SK-N-SH (cell line): Measurements from ENCODE around the gene PDE9A. TPM values are rescaled to one million over a fixed set of nuclear protein-coding genes. Genes with fewer than 3 reads are reported as not detected.

Experiments
- CTCF ChIA-PET: fragments of 300-600, 350-600 bp; formaldehyde crosslinking; extraction: SDS; loops from one replicate; lab custom pipeline; 2021; lab: Yijun Ruan, JAX
- POLR2A ChIA-PET: fragments of 350-600 bp; sonication (Branson Sonifier 250); formaldehyde crosslinking; extraction: SDS; loops from one replicate; lab custom pipeline; 2020; ENCODE audit warnings: antibody characterized with exemption, inconsistent platforms; lab: Yijun Ruan, JAX
- DNase-seq: peaks from one replicate; pipeline ENCODE4 v3.0.0; 2012
- H2AFZ ChIP-seq: fragments of 200-600 bp; sonication (generic); 2 replicates; pipeline ENCODE4 v1.8.1; 2016; ENCODE audit warnings: antibody characterized with exemption, mild to moderate bottlenecking, low read depth
- H3F3A ChIP-seq: fragments of 200-600 bp; sonication (generic); replicated peaks from 2 replicates; pipeline ENCODE3; 2016; ENCODE audit warnings: antibody characterized with exemption, mild to moderate bottlenecking; ENCODE audit not compliant: insufficient read depth
- H3K27ac ChIP-seq, 2 experiments: fragments of 200-500 bp in 1 of 2; fragments of 200-600 bp in 1 of 2; sonication (Bioruptor generic) in 1 of 2; sonication (generic), shearing (Covaris generic) in 1 of 2; 2 replicates each; pipeline versions ENCODE4 v1.5.1 to v1.6.1; 2014 to 2016; ENCODE audit warnings: low read depth in 2 of 2, inconsistent platforms in 1 of 2, low read length in 1 of 2, mild to moderate bottlenecking in 1 of 2, mixed read lengths in 1 of 2
- H3K27me3 ChIP-seq: fragments of 200-600 bp; sonication (generic), shearing (Covaris generic); 2 replicates; pipeline ENCODE4 v1.6.1; 2016; ENCODE audit warnings: mixed run types; ENCODE audit not compliant: insufficient read depth
- H3K36me3 ChIP-seq, 2 experiments: fragments of 200-500 bp in 1 of 2; fragments of 200-600 bp in 1 of 2; sonication (Bioruptor generic) in 1 of 2; sonication (generic) in 1 of 2; replicated peaks in 1 of 2; 2 replicates each; pipeline versions ENCODE3 to v1.5.1; 2014 to 2016; ENCODE audit warnings: low read length in 1 of 2, mild to moderate bottlenecking in 1 of 2; ENCODE audit not compliant: insufficient read depth in 2 of 2, control insufficient read depth in 1 of 2
- H3K4me1 ChIP-seq, 2 experiments: fragments of 200-500 bp in 1 of 2; fragments of 200-600 bp in 1 of 2; sonication (Bioruptor generic) in 1 of 2; sonication (generic), shearing (Covaris generic) in 1 of 2; 2 replicates each; pipeline versions ENCODE4 v1.5.1 to v1.6.1; 2014 to 2016; ENCODE audit warnings: low read depth in 1 of 2, low read length in 1 of 2, mixed run types in 1 of 2; ENCODE audit not compliant: insufficient read depth in 2 of 2, control insufficient read depth in 1 of 2
- H3K4me2 ChIP-seq: fragments of 200-600 bp; sonication (generic), shearing (Covaris generic); 2 replicates; pipeline ENCODE4 v1.6.1; 2017; ENCODE audit warnings: mixed run types
- H3K4me3 ChIP-seq, 2 experiments: fragments of 200-500 bp in 1 of 2; fragments of 200-600 bp in 1 of 2; sonication (Bioruptor generic) in 1 of 2; sonication (generic), shearing (Covaris generic) in 1 of 2; 2 replicates each; pipeline versions ENCODE4 v1.5.1 to v1.8.1; 2014 to 2016; ENCODE audit warnings: low read depth in 2 of 2, inconsistent platforms in 1 of 2, low read length in 1 of 2, mild to moderate bottlenecking in 1 of 2, mixed read lengths in 1 of 2, moderate library complexity in 1 of 2
- H3K79me2 ChIP-seq: fragments of 200-600 bp; sonication (generic); 2 replicates; pipeline ENCODE4 v1.8.1; 2017; ENCODE audit warnings: mild to moderate bottlenecking; ENCODE audit not compliant: insufficient read depth
- H3K9ac ChIP-seq: fragments of 200-600 bp; sonication (generic); 2 replicates; pipeline ENCODE4 v1.6.1; 2017; ENCODE audit warnings: mixed run types
- H3K9me2 ChIP-seq: fragments of 200-600 bp; sonication (generic); 2 replicates; pipeline ENCODE4 v1.6.1; 2017; ENCODE audit warnings: mixed run types
- H3K9me3 ChIP-seq: fragments of 200-600 bp; sonication (generic); 2 replicates; pipeline ENCODE4 v1.6.1; 2017; ENCODE audit warnings: mixed run types, mild to moderate bottlenecking, moderate library complexity
- H4K20me1 ChIP-seq: fragments of 200-600 bp; sonication (generic); 2 replicates; pipeline ENCODE4 v1.6.1; 2017; ENCODE audit warnings: mild to moderate bottlenecking, mixed run types; ENCODE audit not compliant: insufficient read depth
- CHD2 ChIP-seq: fragments of 150-350 bp; IDR thresholded peaks from 2 replicates; pipeline ENCODE4 v1.6.1; 2018; ENCODE audit warnings: low read length; ENCODE audit not compliant: partially characterized antibody
- ELF1 ChIP-seq: IDR thresholded peaks from 2 replicates; pipeline ENCODE4 v1.4.0; 2012
- FOSL2 ChIP-seq: IDR thresholded peaks from 2 replicates; pipeline ENCODE4 v1.4.0; 2012; ENCODE audit warnings: low read depth, mild to moderate bottlenecking, moderate library complexity, borderline replicate concordance
- IRF3 ChIP-seq: fragments of 150-350 bp; IDR thresholded peaks from 2 replicates; pipeline ENCODE4 v1.6.1; 2016; ENCODE audit warnings: mild to moderate bottlenecking, low read depth, low read length
- NFIC ChIP-seq: IDR thresholded peaks from 2 replicates; pipeline ENCODE4 v1.4.0; 2012; ENCODE audit warnings: borderline replicate concordance
- NRF1 ChIP-seq: IDR thresholded peaks from 2 replicates; pipeline ENCODE4 v1.6.1; 2012; ENCODE audit warnings: low read depth, mild to moderate bottlenecking, low read length
- RAD21 ChIP-seq: IDR thresholded peaks from 2 replicates; pipeline ENCODE4 v1.6.1; 2012; ENCODE audit warnings: mild to moderate bottlenecking, low read length
- RCOR1 ChIP-seq: fragments of 150-350 bp; IDR thresholded peaks from 2 replicates; pipeline ENCODE4 v1.6.1; 2017; ENCODE audit warnings: antibody characterized with exemption, low read length
- REST ChIP-seq: IDR thresholded peaks from 2 replicates; pipeline ENCODE4 v1.6.1; 2012; ENCODE audit warnings: mild to moderate bottlenecking, low read depth, low read length, moderate library complexity
- RXRA ChIP-seq: IDR thresholded peaks from 2 replicates; pipeline ENCODE4 v1.4.0; 2012; ENCODE audit warnings: low read depth, mild to moderate bottlenecking, borderline replicate concordance
- SMC3 ChIP-seq: IDR thresholded peaks from 2 replicates; pipeline ENCODE4 v1.6.1; 2012; ENCODE audit warnings: low read depth, low read length, improper control_type of control experiment
- TCF12 ChIP-seq: IDR thresholded peaks from 2 replicates; pipeline ENCODE4 v1.4.0; 2012
- WGBS: methylation state at CpG from one replicate; pipeline ENCODE4 v1.1.6; 2017; ENCODE audit warnings: low lambda C conversion rate; 5-methylcytosine and 5-hydroxymethylcytosine counted together
- polyA plus RNA-seq, 3 experiments: library from polyadenylated mRNA; depleted of rRNA; stranded (reverse); fragments of >200 nt; gene quantifications; 2 replicates each; pipeline ENCODE4 v1.2.3, GENCODE V29; 2012
- TF ChIP-seq, protein P1 (sequence below): IDR thresholded peaks from 2 replicates; pipeline ENCODE4 v1.4.0; 2012; ENCODE audit warnings: low read depth
- TF ChIP-seq, protein P2 (sequence below): IDR thresholded peaks from 2 replicates; pipeline ENCODE4; 2012
- TF ChIP-seq, protein P3 (sequence below): IDR thresholded peaks from 2 replicates; pipeline ENCODE4 v1.4.0; 2012; ENCODE audit warnings: low read depth, borderline replicate concordance

The PDE9A gene
- polyA plus RNA-seq, 1 of the 3 experiments (the other 2 are of a cell fraction): 0.28 TPM

- WGBS: 26% methylated on average over 18 of the region's 18 CpGs
- H3K27me3 ChIP-seq: no peaks in the 10 kb centered on the region
- no peak overlapping the region for H3K27ac ChIP-seq
- no peaks in the 10 kb centered on the region for H4K20me1 ChIP-seq
- H3K9me2 ChIP-seq: no peaks in the 10 kb centered on the region
- CTCF ChIA-PET: interaction anchor here (1.2 kb wide), 1 partner anchor 9 kb away, joined by 3 read pairs; no protein-coding TSS in a partner anchor
- H2AFZ ChIP-seq: no peak overlapping the region
- H3K4me2 ChIP-seq: no peak overlapping the region
- H3K4me3 ChIP-seq: no peak overlapping the region
- H3K9ac ChIP-seq: no peak overlapping the region
- DNase-seq: no peak
- no peaks in the 10 kb centered on the region for H3K36me3 ChIP-seq
- POLR2A ChIA-PET: no interaction called here
- no peaks in the 10 kb centered on the region for H3F3A ChIP-seq
- no peaks in the 10 kb centered on the region for H3K9me3 ChIP-seq
- H3K4me1 ChIP-seq: peaks cover 0 to 6% of the 10 kb centered on the region in 2 experiments; a peak in 1 of 4 replicates
- H3K79me2 ChIP-seq: no peaks in the 10 kb centered on the region
- TF ChIP-seq IRF3: no peak
- TF ChIP-seq NFIC: no peak
- no peak for TF ChIP-seq CHD2
- TF ChIP-seq FOSL2: no peak
- TF ChIP-seq RXRA: no peak
- TF ChIP-seq ELF1: no peak
- TF ChIP-seq NRF1: no peak
- no peak for TF ChIP-seq RAD21
- TF ChIP-seq, protein P1, sequence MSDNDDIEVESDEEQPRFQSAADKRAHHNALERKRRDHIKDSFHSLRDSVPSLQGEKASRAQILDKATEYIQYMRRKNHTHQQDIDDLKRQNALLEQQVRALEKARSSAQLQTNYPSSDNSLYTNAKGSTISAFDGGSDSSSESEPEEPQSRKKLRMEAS: no peak
- no peak for TF ChIP-seq REST
- no peak for TF ChIP-seq TCF12
- TF ChIP-seq, protein P2, sequence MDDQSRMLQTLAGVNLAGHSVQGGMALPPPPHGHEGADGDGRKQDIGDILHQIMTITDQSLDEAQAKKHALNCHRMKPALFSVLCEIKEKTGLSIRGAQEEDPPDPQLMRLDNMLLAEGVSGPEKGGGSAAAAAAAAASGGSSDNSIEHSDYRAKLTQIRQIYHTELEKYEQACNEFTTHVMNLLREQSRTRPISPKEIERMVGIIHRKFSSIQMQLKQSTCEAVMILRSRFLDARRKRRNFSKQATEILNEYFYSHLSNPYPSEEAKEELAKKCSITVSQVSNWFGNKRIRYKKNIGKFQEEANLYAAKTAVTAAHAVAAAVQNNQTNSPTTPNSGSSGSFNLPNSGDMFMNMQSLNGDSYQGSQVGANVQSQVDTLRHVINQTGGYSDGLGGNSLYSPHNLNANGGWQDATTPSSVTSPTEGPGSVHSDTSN: no peak
- TF ChIP-seq SMC3: no peak
- TF ChIP-seq, protein P3, sequence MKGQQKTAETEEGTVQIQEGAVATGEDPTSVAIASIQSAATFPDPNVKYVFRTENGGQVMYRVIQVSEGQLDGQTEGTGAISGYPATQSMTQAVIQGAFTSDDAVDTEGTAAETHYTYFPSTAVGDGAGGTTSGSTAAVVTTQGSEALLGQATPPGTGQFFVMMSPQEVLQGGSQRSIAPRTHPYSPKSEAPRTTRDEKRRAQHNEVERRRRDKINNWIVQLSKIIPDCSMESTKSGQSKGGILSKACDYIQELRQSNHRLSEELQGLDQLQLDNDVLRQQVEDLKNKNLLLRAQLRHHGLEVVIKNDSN: no peak
- no peak for TF ChIP-seq RCOR1
Measured at GRCh38 chr21:42616446-42616845, 37.0 kb upstream of the PDE9A start.
